B cell (primary cell): Measurements from ENCODE around the gene TOLLIP.

Source experiments
- EZH2 ChIP-seq: IDR thresholded peaks from 2 replicates; pipeline ENCODE4 v1.6.1; 2012; ENCODE audit warnings: borderline replicate concordance, low read depth, mild to moderate bottlenecking, moderate library complexity, low read length; ENCODE audit not compliant: insufficient read depth, poor library complexity, severe bottlenecking
- TF ChIP-seq, protein P1 (sequence below): fragments of 200-600 bp; IDR thresholded peaks from one replicate; pipeline ENCODE4 v1.8.0; 2022; ENCODE audit warnings: antibody characterized with exemption, mild to moderate bottlenecking

DNA sequence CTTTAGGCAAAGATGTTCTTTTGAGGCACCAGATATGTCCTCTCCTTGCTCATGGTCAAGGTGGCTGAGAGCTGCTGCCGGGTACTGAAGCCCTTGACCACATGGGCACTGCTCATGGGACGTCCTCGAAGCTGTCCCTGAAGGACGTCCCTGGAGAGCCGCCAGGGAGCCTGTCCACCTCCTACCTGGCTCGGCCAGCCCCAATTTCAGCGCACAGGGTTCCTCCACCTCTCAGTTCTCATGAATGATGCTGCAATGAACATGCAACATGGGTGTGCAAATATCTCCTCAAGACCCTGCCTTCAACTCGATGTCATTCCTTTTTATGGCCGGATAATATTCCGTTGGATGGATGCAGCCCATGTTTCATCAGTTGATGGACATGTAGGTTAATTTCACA, 24.4 kb upstream of the TOLLIP start:
- TF ChIP-seq, protein P1, sequence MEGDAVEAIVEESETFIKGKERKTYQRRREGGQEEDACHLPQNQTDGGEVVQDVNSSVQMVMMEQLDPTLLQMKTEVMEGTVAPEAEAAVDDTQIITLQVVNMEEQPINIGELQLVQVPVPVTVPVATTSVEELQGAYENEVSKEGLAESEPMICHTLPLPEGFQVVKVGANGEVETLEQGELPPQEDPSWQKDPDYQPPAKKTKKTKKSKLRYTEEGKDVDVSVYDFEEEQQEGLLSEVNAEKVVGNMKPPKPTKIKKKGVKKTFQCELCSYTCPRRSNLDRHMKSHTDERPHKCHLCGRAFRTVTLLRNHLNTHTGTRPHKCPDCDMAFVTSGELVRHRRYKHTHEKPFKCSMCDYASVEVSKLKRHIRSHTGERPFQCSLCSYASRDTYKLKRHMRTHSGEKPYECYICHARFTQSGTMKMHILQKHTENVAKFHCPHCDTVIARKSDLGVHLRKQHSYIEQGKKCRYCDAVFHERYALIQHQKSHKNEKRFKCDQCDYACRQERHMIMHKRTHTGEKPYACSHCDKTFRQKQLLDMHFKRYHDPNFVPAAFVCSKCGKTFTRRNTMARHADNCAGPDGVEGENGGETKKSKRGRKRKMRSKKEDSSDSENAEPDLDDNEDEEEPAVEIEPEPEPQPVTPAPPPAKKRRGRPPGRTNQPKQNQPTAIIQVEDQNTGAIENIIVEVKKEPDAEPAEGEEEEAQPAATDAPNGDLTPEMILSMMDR, result no peak
- TF ChIP-seq EZH2, result no peak
